NCI-H2227 treated with DMSO at 0.1 percent for 48 hours (cell line): ENCODE data around the gene POFUT1.
"Not testable (repeated sequence)": the region's sequence is repeated elsewhere in the genome, so short reads cannot be mapped to it uniquely, and the experiment has no call there.

Source experiments
- DNase-seq: peaks from one replicate; lab custom pipeline; 2025; lab: John Stamatoyannopoulos, UW

POFUT1 gene

DNA sequence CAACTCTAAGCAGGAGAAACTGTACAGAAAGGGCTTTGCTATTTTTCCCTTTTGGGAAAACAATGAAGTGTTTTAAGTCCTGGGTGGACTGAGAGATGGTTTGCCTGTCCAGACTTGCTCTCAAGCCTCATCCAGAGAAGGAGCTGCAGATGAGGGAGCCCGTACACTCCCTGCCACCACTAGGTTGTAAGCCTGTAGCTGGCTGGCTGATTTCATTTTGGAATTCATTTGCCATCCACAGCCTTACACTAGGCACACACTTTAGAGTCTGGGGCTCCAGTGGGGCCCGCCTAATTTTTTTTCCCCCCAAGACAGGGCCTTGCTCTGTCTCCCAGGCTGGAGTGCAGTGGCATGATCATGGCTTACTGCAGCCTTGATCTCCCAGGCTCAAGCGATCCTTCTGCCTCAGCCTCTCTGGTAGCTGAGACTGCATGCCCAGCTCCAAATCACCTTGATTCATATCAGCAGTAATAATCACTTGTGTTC, 28.4 kb downstream of the POFUT1 start:
- no peak for DNase-seq

DNA sequence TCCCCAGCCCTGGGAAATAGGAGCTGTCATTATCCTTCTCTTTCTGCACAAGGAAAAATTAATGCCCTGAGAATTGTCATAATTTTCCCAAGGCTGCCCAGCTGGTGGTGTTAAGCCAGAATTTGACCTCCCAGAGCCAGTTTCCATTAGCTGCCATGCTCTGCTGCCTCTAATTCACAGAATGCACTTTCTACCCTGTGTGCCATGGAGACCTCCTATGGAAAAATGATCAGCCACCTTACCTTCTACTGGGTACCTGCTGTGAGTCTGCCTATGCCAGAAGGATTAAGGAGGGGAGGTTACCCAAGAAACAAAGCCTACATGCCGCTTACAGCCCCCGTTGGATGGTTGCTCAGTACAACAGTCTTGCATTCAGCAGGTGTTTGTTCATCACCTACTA, 29.1 kb downstream of the POFUT1 start:
- DNase-seq, result peak; percentile 58

DNA sequence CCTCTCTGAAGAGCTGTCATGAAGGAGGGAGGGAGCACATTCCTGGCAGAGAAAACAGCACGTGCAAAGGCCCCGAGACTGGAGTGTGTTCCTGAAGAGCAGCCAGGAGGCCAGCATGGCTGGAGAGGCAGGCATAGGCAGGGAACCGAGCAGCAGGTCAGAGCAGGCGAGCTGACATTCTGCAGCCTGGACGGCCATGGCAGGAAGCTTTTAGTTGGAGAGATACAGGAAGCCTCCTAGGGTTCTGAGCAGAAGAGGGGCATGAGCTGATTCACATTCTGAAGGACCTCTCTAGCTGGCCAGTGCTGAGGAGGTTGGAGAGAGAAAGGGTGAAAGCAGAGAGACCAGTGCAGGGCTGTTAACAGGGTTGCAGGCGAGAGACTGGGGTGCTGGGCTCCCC, 29.7 kb downstream of the POFUT1 start:
- DNase-seq, result no peak

DNA sequence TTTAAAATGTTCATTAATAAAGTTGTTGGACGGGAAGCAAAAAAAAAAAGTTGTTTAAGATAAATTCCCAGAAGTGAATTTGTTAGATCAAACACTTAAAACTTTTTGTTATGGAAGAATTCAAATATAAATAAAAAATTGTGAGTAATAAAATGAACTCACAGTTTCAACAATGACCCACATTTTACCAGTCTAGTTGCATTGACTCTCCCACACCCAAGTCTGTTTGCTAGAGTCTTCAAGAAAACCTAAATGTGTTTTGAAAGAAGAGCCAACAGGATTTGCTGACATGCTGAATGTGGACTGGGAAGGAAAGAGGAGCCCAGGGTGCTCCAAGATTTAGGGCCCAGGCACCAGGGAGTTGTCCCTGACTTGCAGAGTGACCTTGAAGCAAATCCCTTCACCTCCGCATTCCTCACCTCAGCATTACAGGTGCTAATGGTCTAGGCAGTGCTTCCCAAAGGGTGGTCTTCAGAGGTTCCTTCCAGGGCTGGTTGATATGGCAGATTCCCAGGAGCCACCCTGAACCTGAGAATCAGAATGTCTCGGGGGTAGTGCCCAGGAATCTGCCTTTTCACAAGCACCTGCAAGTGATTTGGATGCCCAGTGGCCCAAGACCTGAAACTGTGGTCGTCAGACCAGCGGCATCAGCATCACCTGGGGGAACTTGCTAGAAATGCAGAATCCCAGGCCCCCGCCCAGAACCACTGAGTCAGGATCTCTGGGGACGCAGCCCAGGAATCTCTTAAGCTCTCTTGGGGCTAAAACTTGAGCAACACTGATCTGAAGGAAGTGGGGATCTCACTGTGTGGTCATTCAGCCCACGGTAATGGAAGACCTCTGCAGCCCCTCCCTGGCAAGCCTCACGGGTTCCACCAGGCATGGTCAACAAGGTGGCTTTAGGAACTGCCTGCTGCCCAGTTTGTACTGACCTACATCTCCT, 31.1 kb downstream of the POFUT1 start:
- no peak for DNase-seq

DNA sequence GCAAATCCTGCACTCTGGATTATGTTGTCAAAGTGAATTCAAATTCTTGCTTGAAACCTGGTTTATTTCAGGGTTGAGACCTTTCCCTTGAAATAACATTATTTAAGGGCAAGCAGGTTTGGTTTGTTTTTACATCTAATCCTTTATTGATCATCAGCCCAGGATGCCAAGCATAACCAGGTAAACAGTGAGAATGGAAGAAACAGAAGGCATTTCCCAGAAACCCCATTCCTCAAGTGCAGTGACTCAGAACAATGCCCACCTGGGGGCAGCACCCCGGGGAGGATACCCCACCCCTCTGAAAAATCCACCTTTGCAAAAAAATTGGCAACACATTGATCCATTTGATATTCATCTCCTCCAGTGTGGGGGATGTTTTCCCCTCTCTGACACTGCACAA, 32.5 kb downstream of the POFUT1 start:
- DNase-seq, result no peak

DNA sequence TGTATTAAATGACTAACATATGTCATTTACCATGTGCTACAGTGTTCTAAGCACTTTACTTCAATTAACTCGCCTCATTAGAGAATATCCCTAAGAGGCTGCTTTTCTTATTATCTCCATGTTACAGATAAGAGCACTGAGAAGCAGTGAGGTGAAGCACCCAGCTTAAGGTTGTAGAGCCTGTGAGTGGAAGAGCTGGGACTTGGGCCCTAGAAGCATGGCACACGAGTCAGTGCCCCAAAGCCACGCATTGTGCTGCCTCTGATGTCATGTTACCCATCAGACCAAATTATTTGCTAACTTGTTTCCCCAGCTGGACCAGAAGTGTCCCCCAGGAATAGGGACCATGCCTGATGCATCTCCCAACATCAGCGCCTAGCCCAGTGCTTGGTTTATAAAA, 34.1 kb downstream of the POFUT1 start:
- no peak for DNase-seq

DNA sequence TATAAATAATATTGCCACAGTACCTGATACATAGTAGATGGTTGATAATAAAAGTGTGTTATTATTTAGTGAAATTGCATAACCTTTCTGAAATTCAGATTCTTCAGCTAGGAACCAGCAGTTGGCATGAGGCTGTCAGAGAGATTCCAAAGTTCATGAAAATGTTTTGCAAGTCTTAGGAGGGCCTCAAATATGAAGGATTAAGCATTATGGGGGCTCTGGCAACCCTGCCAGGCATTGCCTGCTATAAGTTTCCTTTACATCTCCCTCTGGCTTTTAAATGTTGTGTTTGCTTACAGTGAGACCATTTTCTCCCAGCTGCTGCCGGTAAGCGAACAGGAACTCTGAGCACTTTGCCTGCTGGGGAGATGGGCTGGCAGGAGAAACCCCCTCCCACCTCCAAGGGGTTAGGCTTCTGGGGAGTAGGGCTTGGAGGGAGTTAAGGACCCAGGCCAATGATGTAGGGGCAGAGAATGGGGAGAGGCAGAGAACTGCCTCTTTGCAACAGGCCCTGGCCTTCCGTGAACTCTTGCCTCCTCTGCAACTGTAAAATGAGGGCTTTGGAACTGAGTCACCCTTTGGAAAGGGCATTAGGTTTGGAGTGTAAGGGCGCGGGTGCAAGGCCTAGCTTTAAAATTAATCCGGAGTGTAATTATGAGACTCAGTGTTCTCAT, 36.6 kb downstream of the POFUT1 start:
- no peak for DNase-seq

DNA sequence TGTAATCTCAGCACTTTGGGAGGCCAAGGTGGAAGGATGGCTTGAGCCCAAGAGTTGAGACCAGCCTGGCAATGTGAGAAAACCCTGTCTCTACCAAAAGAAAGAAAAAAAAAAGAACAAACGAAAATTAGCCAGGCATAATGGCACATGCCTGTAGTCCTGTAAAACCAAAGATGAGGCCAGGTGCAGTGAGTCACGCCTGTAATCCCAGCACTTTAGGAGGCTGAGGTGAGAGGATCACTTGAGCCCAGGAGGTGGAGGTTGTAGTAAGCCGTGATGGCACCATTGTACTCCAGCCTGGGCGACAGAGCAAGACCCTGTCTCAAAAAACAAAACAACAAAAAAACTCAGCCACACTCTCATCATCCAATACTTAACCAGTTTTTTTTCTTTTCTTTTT, 37.3 kb downstream of the POFUT1 start:
- DNase-seq, result no peak

DNA sequence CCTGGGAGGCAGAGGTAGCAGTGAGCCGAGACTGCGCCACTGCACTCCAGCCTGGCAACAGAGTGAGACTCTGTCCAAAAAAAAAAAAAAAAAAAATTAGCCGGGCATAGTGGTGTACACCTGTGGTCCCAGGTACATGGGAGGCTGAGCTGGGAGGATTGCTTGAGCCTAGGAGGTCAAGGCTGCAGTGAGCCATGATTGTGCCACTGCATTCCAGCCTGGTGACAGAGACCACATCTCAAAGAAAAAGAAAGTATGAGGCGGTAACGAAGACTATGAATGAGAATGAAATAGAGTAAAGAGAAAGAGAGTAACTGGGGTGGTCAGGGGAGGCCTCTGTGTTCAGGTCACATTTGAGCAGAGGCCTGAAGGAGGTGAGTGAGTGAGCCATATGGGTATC, 38.5 kb downstream of the POFUT1 start:
- not testable (repeated sequence) for DNase-seq

DNA sequence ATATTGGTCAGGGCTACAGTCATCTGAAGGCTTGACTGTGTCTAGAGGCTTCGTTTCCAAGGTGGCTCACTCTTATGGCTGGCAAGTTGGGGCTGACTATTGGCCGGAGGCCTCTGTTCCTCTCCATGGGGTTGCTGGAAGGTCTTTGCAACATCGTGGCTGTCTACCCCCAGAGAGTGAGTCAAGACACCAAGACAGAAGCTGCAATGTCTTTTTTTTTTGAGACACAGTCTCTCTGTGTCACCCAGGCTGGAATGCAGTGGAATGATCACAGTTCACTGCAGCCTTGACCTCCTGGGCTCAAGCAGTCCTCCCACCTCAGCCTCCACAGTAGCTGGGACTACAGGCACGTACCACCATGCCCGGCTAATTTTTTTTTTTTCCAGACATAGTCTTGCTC, 40.4 kb downstream of the POFUT1 start:
- no peak for DNase-seq

DNA sequence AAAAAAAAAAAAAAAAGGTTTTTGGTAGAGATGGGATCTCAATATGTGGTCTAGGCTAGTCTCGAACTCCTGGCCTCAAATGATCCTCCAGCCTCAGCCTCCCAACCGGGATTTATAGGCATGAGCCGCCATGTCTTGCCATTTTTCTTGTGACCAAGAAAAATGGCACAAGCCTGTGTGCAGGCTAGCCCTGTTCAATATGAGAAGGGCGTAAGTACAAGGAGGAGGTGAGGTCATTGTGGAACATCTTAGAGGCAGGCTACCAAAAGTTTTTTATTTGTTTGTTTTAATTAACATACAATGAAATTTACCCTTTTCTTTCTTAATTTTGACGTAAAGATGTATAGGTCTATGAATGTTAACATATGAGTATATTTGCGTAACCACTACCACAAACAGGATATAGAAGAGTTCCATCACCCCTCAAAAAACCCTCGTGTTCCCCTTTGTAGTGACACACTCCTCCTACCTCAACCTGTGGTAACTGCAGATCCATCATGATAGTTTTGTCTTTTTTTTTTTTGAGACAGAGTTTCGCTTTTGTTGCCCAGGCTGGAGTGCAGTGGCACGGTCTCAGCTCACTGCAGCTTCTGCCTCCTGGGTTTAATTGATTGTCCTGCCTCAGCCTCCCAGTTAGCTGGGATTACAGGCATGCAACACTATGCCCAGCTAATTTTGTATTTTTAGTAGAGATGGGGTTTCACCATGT, 41.5 kb downstream of the POFUT1 start:
- DNase-seq, result no peak

DNA sequence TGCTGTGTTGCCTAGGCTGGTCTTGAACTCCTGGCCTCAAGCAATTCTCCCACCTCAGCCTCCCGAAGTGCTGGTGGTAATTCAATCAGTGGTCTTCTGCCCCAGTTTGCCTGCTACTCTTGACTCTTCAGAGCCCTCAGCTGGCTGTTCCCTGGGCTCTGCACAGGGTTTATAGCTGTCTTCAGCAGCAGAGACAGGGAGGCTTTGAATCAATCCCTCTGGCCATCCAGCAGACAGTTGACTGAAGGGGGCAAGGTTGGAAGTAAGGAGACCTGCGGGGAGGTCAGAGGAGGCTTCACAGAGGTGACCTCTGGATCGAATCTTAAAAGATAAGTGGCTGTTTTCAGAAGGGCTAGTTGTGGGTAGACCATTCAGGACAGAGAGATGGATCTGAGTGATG, 43.8 kb downstream of the POFUT1 start:
- no peak for DNase-seq

DNA sequence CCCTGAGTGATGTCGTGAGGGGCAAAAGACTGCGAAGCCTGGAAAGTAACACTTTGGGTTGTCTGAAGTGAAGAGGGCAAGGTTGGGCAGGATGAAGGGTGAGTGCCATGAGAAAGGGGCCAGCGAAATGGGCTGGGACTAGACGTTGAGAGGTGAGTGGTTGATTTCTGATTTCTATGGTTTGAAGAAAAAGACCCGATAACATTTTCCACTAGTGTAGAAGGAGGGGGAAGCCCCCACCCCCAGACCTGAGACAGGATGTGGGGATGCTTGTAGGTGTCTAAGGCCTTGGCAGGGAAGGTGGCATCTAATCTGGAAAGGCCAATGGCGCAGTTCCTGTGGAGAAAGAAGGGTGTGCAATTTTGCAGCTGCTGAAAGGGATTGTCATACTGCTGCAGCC, 44.5 kb downstream of the POFUT1 start:
- DNase-seq, result no peak

DNA sequence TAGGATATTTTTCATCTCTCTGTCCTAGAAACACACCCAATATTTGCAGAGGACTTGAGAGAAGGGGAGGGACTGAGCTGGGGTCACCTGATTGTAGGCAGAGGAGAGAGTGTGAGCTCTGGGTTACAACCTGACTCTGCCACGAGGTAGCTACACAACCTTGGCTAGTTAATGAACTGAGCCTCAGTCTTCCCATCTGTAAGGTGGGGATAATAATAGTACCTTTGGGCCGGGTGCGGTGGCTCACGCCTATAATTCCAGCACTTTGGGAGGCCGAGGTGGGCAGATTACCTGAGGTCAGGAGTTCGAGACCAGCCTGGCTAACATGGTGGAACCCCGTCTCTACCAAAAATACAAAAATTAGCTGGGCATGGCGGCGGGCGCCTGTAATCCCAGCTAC, 53.3 kb downstream of the POFUT1 start:
- DNase-seq, result not testable (repeated sequence)

DNA sequence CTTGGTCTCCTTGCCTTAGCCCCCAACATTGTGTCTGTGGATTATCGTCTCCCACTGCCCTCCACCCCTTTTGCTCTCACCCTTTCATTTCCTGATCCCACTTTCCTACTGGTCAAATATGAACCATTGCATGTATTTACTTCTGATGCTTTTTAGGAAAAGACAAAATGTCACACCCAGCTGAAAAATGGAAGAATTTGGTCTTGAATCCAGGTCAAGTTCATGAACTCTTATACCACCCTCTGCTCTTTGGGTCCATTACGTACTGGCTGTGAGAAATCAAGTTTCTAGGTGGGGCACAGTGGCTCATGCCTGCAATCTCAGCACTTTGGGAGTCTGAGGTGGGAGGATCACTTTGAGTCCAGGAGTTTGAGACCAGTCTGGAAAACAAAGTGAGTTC, 54.0 kb downstream of the POFUT1 start:
- DNase-seq, result no peak

DNA sequence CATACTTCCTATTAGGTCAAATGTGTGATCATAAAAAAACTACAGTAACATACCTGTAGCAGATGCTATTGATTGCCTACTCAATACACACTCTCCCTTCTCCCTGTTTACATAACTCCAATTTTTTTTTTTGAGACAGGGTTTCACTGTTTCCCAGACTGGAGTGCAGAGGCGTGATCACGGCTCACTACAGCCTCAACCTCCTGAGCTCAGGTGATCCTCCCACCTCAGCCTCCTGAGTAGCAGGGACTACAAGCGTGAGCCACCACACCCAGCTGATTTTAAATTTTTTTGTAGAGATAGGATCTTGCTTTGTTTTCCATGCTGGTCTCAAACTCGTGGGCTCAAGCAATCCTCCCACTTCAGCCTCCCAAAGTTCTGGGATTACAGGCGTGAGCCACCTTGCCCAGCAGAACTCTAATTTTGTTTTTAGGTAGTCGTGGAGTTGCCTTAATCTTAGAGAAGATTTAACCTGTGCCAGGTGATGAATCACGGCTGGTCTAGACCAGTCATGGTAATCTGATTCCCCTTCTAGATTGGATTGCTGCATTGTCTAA, 55.8 kb downstream of the POFUT1 start:
- no peak for DNase-seq

DNA sequence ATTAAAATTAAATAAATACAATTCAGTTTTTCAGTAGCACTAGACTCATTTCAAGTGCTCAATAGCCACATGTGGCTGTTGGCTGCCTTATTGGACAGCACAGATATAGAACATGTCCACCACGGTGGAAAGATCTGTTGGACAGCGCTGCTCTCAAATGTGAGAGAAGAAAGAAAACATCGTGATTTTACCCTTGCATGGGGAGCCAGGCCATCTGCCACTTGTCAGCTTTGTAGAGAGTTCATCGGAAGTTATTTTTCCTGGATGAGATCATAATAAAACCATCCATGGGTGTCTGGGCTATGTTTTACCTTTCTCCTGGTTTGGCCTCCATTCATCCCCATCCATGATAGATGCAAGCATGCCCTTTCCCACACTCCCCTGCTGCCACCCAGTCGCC, 63.9 kb downstream of the POFUT1 start:
- no peak for DNase-seq

DNA sequence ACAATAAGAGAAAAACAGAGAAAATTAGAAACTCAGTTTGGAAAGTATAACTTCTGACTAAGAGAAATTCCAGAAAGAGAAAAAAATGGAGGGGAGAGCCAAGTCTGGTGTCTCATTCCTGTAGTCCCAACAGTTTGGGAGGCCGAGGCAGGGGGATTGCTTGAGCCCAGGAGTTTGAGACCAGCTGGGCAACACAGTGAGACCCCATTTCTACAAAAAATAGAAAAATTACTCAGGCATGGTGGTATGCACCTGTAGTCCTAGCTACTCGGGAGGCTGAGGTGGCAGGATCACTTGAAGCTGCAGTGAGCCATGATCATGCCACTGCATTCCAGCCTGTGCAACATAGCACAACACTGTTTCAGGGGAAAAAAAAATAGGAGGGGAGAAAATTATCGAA, 66.7 kb downstream of the POFUT1 start:
- no peak for DNase-seq

DNA sequence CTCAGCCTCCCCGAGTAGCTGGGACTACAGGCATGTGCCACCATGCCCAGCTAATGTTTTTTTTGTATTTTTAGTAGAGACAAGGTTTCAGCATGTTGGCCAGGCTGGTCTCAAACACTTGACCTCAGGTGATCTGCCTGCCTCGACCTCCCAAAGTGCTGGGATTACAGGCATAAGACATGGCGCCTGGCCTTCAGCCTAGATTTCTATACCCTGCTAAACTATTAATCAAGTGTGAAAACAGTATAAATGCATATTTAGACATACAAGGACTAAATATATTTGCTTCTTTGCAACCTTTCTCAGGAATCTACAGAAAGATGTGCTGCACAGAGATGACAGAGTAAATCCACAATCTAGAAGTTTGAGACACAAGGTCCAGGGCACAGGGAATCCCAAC, 67.5 kb downstream of the POFUT1 start:
- not testable (repeated sequence) for DNase-seq

DNA sequence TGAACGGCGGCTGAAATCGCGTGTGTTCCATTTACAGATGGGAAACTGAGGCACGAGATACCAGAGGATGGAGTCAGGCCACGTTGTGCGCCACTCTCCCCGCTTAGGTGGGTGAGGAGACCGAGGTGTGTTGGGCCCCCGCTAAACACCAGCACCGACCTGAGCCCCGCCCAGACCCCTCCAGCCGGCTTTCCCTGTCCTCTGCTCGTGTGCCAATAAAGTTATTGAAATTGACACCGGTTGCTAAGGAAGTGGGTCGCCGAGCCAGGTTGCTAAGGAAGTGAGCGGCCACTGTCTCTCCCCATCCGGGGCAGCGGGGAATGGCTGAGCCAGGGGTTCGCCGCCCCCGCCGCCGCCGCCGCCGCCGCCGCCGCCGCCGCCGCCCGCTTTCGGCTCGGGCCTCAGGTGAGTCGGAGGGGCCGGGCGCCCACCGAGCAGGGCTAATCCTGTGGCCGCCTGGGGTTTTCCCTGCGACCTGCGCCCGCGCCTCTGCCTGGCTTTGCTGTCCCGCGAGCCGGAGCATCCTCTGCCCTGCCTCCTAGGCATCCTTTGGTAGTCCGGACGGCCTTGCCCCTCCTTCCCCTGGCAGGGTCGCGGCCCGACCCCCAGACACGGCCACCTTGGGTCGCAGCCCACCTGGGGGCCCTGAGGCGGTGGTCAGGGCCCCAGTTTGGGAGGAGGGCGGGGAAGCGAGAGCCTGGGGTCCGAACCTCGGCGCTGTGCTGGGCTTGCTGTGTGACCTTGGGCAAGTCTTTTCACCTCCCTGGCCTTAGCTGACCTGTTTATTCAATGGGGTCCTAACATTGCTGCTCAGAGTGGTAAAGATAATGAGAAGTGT, 69.9 kb downstream of the POFUT1 start, which contains the start of gene KIF3B:
TSS of gene KIF3B (plus strand) at position 291 of the 838 bp plus-strand sequence. CDS start 32,127 bp downstream, outside the sequence.
- DNase-seq, result peak; percentile 95

DNA sequence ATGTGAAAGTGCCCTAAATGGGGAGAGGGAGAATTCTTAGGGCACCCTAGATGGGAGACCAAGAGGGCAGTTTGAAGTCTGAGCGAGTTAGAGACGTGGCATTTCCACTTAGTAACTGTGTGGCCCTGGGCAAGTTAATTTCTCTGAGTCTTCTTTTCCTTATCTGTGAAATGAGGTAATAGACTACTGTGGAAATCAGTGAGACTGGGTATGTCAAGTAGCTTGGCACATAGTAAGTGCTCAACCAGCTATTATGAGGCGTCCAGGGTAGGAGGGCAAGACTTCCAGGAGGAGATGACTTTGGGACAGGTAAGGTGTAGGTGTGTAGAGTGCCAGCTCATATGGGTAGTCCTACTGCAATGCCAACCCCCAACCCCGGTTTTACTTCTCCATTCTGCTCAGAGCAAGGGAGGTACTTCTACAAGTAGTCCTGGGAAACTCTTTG, 70.5 kb downstream of the POFUT1 start:
- DNase-seq, result no peak
